Osteoblast (primary cell): ENCODE measurements around the gene BSPH1. TPM values are rescaled to one million over a fixed set of nuclear protein-coding genes. Genes with fewer than 3 reads are reported as not detected.

Source experiments
- DNase-seq: peaks from one replicate; pipeline ENCODE4 v3.0.0; 2011; ENCODE audit warnings: low spot score, mixed read lengths; ENCODE audit not compliant: insufficient read length; ENCODE audit errors: missing footprints
- H2AFZ ChIP-seq: 2 replicates; pipeline ENCODE4 v1.6.0; 2011; ENCODE audit warnings: mild to moderate bottlenecking, low read length
- H3K27ac ChIP-seq: 2 replicates; pipeline ENCODE4 v1.5.1; 2011; ENCODE audit warnings: mild to moderate bottlenecking, low read depth, low read length, moderate library complexity
- H3K27me3 ChIP-seq: 2 replicates; pipeline ENCODE4 v1.6.0; 2012; ENCODE audit warnings: mild to moderate bottlenecking, control low read depth, inconsistent platforms, low read length, moderate library complexity; ENCODE audit not compliant: insufficient read depth
- H3K36me3 ChIP-seq: 2 replicates; pipeline ENCODE4 v1.5.1; 2011; ENCODE audit warnings: mild to moderate bottlenecking, low read length, control low read depth, moderate library complexity; ENCODE audit not compliant: insufficient read depth
- H3K4me1 ChIP-seq: 2 replicates; pipeline ENCODE4 v1.5.1; 2011; ENCODE audit warnings: mild to moderate bottlenecking, low read length, control low read depth, moderate library complexity; ENCODE audit not compliant: insufficient read depth
- H3K4me2 ChIP-seq: 2 replicates; pipeline ENCODE4 v1.6.0; 2011; ENCODE audit warnings: mild to moderate bottlenecking, low read length; ENCODE audit not compliant: insufficient read depth
- H3K4me3 ChIP-seq: fragments of 200-600 bp; sonication (generic); 3 replicates; pipeline ENCODE4 v1.5.1; 2012; ENCODE audit warnings: mild to moderate bottlenecking, low read length, inconsistent platforms; ENCODE audit not compliant: insufficient read depth
- H3K79me2 ChIP-seq: 2 replicates; pipeline ENCODE4 v1.6.0; 2012; ENCODE audit warnings: mild to moderate bottlenecking, low read length, control low read depth, inconsistent platforms; ENCODE audit not compliant: insufficient read depth
- H3K9me3 ChIP-seq: 2 replicates; pipeline ENCODE4 v1.5.1; 2011; ENCODE audit warnings: low read depth, low read length, control low read depth
- H4K20me1 ChIP-seq: 2 replicates; pipeline ENCODE4 v1.6.0; 2012; ENCODE audit warnings: mild to moderate bottlenecking, low read length, control low read depth; ENCODE audit not compliant: insufficient read depth
- total RNA-seq: library from RNA; depleted of rRNA; stranded (reverse); fragments of >200 nt; gene quantifications from 2 replicates; pipeline ENCODE4 v1.2.3, GENCODE V29; 2012
- TF ChIP-seq, protein P1 (sequence below): IDR thresholded peaks from 2 replicates; pipeline ENCODE4 v1.5.1; 2011; ENCODE audit warnings: mild to moderate bottlenecking, low read depth, low read length, moderate library complexity; ENCODE audit errors: extremely low read depth

The BSPH1 gene
- total RNA-seq, 1 donor, result not detected

DNA sequence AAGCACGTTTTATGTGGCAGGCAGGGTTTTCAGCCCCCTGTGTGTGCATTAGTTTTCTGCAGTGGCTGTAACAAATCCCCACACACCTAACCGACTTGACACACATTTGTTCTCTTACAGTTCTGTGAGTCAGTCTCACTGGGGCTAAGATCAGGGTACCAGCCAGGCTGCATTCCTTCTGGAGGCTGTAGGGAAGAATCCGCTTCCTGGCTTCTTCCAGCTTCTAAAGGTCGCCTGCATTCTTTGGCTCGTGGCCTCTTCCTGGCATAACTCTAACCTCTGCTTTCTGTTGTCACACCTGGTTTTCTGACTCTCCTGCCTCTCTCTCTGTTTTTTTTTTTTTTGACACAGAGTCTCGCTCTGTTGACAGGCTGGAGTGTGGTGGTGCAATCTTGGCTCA lies 8.9 kb upstream of the BSPH1 start:
- H3K36me3 ChIP-seq, result no peaks in the 10 kb centered on the region
- H4K20me1 ChIP-seq, result no peaks in the 10 kb centered on the region
- H3K27me3 ChIP-seq, result no peaks in the 10 kb centered on the region
- H3K9me3 ChIP-seq, result no peaks in the 10 kb centered on the region
- H3K4me3 ChIP-seq, result no peak overlapping the region
- TF ChIP-seq, protein P1, sequence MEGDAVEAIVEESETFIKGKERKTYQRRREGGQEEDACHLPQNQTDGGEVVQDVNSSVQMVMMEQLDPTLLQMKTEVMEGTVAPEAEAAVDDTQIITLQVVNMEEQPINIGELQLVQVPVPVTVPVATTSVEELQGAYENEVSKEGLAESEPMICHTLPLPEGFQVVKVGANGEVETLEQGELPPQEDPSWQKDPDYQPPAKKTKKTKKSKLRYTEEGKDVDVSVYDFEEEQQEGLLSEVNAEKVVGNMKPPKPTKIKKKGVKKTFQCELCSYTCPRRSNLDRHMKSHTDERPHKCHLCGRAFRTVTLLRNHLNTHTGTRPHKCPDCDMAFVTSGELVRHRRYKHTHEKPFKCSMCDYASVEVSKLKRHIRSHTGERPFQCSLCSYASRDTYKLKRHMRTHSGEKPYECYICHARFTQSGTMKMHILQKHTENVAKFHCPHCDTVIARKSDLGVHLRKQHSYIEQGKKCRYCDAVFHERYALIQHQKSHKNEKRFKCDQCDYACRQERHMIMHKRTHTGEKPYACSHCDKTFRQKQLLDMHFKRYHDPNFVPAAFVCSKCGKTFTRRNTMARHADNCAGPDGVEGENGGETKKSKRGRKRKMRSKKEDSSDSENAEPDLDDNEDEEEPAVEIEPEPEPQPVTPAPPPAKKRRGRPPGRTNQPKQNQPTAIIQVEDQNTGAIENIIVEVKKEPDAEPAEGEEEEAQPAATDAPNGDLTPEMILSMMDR, result no peak
- no peak overlapping the region for H2AFZ ChIP-seq
- DNase-seq, result no peak
- no peaks in the 10 kb centered on the region for H3K79me2 ChIP-seq
- no peaks in the 10 kb centered on the region for H3K4me1 ChIP-seq
- no peak overlapping the region for H3K4me2 ChIP-seq
- no peak overlapping the region for H3K27ac ChIP-seq

DNA sequence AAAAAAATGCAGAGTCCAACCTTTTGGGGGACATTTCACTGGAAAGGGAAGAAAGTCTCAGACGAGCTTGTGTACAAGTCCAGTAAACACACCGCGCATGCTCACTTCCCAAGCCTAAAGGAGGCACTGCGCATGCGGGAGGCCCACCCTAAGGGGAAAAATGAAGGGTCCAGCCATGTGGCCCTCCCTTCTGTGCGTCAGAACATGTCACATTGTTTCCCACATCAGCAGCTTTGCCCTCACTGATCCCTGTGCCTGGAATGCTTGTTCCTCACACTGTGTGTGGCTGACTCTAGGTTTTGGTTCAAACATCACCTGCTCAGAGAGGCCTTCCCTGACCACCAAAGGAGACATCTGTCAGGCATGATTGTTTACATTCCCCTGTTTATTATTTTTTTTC lies 6.8 kb upstream of the BSPH1 start:
- Histone ChIP-seq H3K9me3 (no peaks in the 10 kb centered on the region), H3K27me3 (peaks cover 2% of the 10 kb centered on the region), H3K27ac (no peak overlapping the region), H3K4me1 (no peaks in the 10 kb centered on the region), H3K4me2 (no peak overlapping the region), H3K4me3 (no peak overlapping the region), H4K20me1 (no peaks in the 10 kb centered on the region), H3K36me3 (no peaks in the 10 kb centered on the region), H3K79me2 (no peaks in the 10 kb centered on the region), H2AFZ (no peak overlapping the region)
- no peak for DNase-seq
- TF ChIP-seq, protein P1, result no peak

DNA sequence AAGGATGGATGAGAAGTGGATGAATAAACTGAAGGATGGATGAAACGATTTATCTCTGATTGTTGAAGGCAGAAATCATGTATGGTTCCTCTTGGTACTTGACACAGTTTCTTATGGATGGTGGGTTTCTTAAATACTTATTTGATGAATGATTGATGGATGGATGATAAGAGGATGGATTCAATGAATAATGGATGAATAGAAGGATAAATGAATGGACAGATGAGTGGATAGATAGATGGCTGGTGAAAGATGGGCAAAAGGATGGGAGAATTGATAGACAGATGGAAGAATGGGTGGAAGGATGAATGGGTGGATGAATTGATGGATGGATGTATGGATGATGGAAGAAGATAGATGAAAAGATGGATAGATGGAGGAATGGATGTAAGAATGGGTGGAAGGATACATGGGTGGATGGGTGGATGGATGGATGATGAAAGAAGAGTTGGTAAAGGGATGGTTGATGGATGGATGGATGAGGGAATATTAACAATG lies 4.3 kb upstream of the BSPH1 start:
- no peaks in the 10 kb centered on the region for H3K4me1 ChIP-seq
- H4K20me1 ChIP-seq, result no peaks in the 10 kb centered on the region
- no peak overlapping the region for H3K27ac ChIP-seq
- H3K9me3 ChIP-seq, result no peaks in the 10 kb centered on the region
- H3K4me2 ChIP-seq, result no peak overlapping the region
- H2AFZ ChIP-seq, result no peak overlapping the region
- DNase-seq, result no peak
- TF ChIP-seq, protein P1, result no peak
- peaks cover 4% of the 10 kb centered on the region for H3K27me3 ChIP-seq
- H3K79me2 ChIP-seq, result no peaks in the 10 kb centered on the region
- H3K4me3 ChIP-seq, result no peak overlapping the region
- no peaks in the 10 kb centered on the region for H3K36me3 ChIP-seq

DNA sequence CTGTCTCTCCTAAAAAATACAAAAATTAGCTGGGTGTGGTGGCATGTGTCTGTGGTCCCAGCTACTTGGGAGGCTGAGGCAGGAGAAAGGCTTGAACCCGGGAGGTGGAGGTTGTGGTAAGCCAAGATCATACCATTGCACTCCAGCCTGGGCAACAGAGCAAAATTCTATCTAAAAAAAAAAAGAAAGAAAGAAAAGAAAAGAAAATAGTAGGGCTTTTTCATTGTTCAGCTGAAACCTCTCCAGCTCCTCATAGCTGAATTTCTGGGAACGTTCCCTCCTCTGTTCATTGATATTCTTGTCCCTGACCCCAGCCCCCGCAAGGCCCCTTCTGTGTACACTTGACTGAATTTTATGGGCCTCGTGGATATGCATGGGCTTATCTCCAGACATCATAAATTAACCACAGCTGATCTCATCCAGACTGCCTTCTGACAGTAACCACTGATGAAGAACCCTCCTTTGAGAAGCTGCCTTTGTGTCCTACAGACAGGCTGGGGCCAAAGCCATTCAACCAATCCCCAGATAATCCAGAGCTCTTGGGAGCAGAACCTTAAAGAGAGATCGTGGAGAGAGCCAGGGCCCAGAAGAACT lies 2.3 kb upstream of the BSPH1 start, which contains the start of gene ELSPBP1:
TSS of gene ELSPBP1 (plus strand) at position 424 of the 594 bp plus-strand sequence. CDS start 14,036 bp downstream, outside the sequence.
- no peak within 1 kb of the TSS for H3K4me2 ChIP-seq

More for the DNA sequence above, 2.3 kb upstream of the BSPH1 start, which contains the start of gene ELSPBP1:
- no peaks in the 10 kb centered on the region for H3K9me3 ChIP-seq
- H3K36me3 ChIP-seq, result no peaks in the 10 kb centered on the region
- H3K4me3 ChIP-seq, result no peak within 1 kb of the TSS
- DNase-seq, result no peak
- H3K27ac ChIP-seq, result no peak within 1 kb of the TSS
- TF ChIP-seq, protein P1, result no peak
- H4K20me1 ChIP-seq, result no peaks in the 10 kb centered on the region
- peaks cover 4% of the 10 kb centered on the region for H3K27me3 ChIP-seq
- H2AFZ ChIP-seq, result no peak within 1 kb of the TSS
- H3K4me1 ChIP-seq, result no peaks in the 10 kb centered on the region
- H3K79me2 ChIP-seq, result no peaks in the 10 kb centered on the region
